GM18951 (cell line): ENCODE results near the gene TMEM61.
"Not testable (repeated sequence)": the region's sequence is repeated elsewhere in the genome, so short reads cannot be mapped to it uniquely, and the experiment has no call there.

Source experiments
- POLR2A ChIP-seq: IDR thresholded peaks from 4 replicates; pipeline ENCODE4 v1.6.1; 2011; ENCODE audit warnings: mild to moderate bottlenecking; ENCODE audit not compliant: insufficient read length, insufficient read depth; ENCODE audit errors: extremely low read depth
- in situ Hi-C: fragments of 300-500 bp; cut with MboI; formaldehyde crosslinking; loops from one replicate; pipeline ENCODE4 v1.12.0; 2022; ENCODE audit warnings: low sequenced_read_pairs, mixed read lengths, inconsistent platforms; ENCODE audit not compliant: unreplicated experiment

The TMEM61 gene

DNA sequence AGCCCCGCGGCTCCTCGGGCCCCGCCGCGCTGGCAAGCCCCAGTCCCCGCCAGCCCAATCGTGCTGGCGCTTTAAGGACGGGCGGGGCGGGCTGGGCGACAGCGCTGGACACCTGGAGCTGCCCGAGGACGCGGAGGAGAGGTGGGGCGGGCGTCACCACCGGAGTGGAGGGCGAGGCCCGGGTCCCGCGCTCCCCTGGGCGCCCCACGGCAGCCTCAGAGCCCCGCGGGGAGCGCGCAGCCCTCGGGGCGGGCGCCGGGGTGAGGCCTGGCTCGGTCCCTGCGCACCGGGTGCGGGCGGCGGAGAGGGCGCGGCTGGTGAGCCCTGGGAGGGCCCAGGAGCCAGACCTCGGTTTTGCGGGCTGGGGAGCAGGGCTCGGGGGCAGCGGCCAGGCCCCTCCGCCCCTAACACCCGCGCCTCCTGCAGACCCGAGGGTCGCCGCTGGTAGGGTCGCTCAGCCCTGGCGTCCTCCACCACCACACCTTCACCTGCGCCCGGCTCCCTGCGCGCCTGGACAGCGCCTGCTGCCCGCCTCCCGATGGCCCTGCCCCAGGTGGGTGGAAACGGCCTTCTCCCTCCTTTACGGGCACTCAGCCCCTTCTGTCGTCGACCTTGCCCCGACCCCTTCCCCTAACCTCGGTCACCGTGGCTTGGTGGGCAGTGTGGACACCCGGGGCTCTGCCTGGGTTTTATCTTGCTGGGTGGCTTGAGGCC, at the start of gene TMEM61:
TSS of gene TMEM61 (plus strand) at position 101 of the 714 bp plus-strand sequence. CDS start at position 539, 438 bp downstream.
- no peak for TF ChIP-seq POLR2A
- in situ Hi-C loops: no loop called here

GRCh38 chr1:54931275-54931840, 49.1 kb upstream of the TMEM61 start:
- in situ Hi-C loops: no loop called here
- TF ChIP-seq POLR2A: no peak

DNA sequence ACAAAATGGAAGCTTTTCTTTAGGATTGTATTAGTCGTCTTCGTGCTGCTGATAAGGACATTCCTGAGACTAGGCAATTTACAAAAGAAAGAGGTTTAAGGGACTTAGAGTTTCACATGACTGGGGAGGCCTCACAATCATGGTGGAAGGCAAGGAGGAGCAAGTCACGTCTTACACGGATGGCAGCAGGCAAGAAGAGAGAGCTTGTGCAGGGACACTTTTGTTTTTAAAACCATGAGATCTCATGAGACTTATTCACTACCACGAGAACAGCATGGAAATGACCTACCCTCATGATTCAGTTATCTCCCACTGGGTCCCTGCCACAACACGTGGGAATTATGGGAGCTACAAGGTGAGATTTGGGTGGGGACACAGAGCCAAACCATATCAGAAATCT, 46.3 kb upstream of the TMEM61 start:
- in situ Hi-C loops: not testable (repeated sequence)

GRCh38 chr1:54934869-54935268, 45.6 kb upstream of the TMEM61 start:
- in situ Hi-C loops: no loop called here
- TF ChIP-seq POLR2A: no peak

- in situ Hi-C loops: no loop called here
- no peak for TF ChIP-seq POLR2A
Measured at GRCh38 chr1:54936791-54937190, 43.6 kb upstream of the TMEM61 start.

DNA sequence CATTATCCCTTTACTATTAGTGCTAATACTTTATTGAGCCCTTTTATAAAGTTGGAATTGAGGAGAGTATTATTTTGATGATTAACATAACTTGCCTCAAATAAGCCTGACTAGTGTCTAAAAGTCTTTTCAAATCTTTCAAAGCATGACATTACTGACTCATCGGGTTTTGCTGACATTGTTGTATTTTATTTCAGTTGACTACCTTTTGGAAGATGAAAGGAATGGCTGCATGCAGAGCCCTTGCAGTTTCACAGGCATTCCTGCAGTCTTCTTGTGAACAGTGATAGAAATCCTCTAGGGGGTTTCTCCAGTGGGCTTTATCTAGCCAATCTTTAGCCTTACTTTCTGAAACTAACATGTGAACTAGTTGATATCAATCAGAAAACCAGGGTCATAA, 43.0 kb upstream of the TMEM61 start:
- in situ Hi-C loops: no loop called here
- no peak for TF ChIP-seq POLR2A

DNA sequence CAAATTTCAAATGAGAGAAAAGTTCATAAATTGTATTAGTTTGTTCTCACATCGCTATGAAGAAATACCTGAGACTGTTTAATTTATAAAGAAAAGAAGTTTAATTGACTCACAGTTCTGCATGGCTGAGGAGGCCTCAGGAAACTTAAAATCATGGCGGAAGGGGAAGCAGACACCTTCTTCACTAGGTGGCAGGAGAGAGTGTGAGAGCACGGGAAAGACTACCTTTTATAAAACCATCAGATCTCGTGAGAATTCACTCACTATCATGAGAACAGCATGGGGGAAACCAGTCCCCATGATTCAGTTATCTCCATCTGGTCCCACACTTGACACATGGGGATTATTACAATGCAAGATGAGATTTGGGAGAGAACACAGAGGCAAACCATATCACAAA, 41.5 kb upstream of the TMEM61 start:
- in situ Hi-C loops: not testable (repeated sequence)

DNA sequence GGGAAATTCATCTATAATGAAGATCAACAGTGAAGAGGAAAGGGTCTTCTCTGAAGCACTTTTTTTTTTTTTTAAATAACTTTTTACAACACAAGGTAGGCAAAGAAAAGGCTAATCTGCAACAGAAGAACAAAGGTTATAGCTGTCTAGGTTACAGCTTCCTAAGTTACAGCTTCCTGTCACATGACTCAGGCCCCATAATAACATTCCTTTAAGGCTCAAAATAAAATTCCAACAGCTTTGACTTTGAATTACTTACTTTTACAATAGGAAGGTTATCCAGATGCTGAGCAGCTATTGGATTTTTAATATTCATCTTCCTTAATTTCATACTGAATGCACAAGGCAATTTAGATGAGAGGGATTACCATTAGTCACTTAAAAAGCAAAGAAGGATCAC, 40.4 kb upstream of the TMEM61 start:
- in situ Hi-C loops: no loop called here
- no peak for TF ChIP-seq POLR2A

DNA sequence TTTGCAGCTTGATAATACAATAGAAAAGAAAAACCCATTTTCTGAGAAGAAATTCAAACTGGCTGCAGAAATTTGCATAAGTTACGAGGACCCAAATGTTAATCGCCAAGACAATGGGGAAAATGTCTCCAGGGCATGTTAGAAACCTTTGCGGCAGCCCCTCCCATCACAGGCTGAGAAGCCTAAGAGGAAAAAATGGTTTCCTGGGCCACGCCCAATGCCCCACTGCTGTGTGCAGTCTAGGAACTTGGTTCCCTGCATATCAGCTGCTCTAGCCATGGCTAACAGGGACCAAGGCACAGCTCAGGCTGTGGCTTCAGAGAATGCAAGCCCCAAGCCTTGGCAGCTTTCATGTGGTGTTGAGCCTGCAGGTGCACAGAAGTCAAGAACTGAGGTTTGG, 37.5 kb upstream of the TMEM61 start:
- TF ChIP-seq POLR2A: no peak
- in situ Hi-C loops: no loop called here

GRCh38 chr1:54944610-54945392, 35.6 kb upstream of the TMEM61 start:
- in situ Hi-C loops: no loop called here
- no peak for TF ChIP-seq POLR2A

GRCh38 chr1:54945393-54945936, 35.0 kb upstream of the TMEM61 start:
- no peak for TF ChIP-seq POLR2A
- in situ Hi-C loops: no loop called here

DNA sequence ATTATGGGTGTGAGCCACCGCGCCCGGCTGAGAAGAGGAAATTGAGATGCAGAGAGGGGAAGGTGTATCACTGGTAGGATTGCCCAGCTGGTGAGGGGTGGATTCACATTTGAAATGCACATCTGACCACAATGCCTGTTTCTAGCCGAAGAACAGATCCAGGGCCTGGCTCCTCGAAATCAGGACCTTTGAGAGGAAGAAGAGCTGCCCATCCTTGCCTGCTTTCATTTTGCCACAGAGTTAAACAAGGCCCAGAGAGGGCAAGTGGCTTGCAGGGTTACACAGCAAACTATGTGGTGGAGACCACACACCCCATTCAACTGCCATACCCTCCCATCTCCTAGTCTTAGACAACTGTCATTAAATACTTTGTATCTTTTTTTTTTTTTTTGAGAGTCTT, 32.9 kb upstream of the TMEM61 start:
- in situ Hi-C loops: no loop called here
- TF ChIP-seq POLR2A: no peak

DNA sequence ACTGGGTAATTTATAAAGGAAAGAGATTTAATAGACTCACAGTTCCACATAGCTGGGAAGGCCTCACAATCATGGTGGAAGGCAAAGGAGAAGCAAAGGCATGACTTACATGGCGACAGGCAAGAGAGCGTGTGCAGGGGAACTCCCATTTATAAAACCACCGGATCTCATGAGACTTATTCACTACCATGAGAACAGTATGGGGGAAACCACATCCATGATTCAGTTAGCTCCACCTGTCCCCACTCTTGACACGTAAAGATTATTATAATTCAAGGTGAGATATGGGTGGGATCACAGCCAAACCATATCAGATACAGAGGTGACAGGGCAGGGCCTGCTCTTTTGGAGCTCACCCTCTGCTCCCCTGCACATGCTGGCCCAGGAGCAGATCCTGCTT, 31.4 kb upstream of the TMEM61 start:
- TF ChIP-seq POLR2A: no peak
- in situ Hi-C loops: no loop called here

DNA sequence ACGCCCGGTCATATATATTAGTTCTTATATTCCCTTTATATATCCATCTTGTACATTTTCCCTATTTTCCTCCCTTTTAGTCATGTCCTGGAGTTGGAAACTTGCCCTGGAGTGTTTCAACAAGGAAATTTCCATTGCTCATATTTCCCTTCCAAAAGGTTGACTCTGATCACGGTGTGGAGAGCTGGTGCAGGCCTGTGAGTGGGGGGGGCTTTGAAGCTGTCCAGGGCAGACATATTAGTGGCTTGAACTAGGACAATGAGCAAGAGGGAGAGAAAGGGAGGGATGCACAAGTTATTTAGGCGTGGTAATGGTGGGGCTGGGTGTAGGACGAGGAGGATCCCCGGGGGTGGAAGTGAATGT, 30.4 kb upstream of the TMEM61 start:
- TF ChIP-seq POLR2A: no peak
- in situ Hi-C loops: loop anchor here (5.0 kb wide), 1 partner anchor 47 kb away; the partner anchor contains the start of gene BSND
